Left renal pelvis (tissue), 4 donors: ENCODE measurements around the gene GHRHR. TPM values are rescaled to one million over a fixed set of nuclear protein-coding genes. Genes with fewer than 3 reads are reported as not detected.
A peak's percentile ranks its signal among the peaks of the same experiment; 100 is the strongest.

Source experiments
- DNase-seq, 4 donors: peaks; one replicate each; pipeline ENCODE4 v3.0.0-alpha.2; 2013; ENCODE audit warnings: low read depth in 4 of 4, low spot score in 3 of 4
- polyA plus RNA-seq, 4 donors: library from polyadenylated mRNA; unstranded; fragments of 120-200 nt; gene quantifications; one replicate each; pipeline ENCODE4 v1.2.1, GENCODE V29; 2013; ENCODE audit not compliant: insufficient read length in 4 of 4

The GHRHR gene
- polyA plus RNA-seq, 4 donors = 0.20 to 0.40 (median 0.23) TPM; not detected in 1

DNA sequence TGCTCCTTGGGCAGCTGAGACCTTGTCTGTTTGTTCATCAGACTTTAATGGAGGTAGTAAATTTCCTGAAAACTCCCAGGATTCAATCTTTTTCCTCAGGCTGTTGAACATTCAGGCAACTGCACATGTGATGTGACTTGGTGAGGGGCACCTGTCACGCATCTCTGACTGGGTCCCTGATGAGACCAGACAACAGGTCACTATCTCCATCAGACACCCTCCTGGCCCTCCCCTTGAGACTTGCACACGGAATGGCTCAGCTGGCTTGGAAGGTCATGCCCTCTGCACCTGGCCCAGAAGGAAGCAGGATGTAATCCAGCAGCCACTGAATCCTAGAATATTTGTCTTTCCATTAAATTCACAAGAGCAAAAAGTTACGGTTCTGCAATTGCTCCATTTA lies 36.2 kb upstream of the GHRHR start:
- DNase-seq = no peak

- no peak for DNase-seq
Measured at GRCh38 chr7:30928254-30928872, 35.4 kb upstream of the GHRHR start.

DNA sequence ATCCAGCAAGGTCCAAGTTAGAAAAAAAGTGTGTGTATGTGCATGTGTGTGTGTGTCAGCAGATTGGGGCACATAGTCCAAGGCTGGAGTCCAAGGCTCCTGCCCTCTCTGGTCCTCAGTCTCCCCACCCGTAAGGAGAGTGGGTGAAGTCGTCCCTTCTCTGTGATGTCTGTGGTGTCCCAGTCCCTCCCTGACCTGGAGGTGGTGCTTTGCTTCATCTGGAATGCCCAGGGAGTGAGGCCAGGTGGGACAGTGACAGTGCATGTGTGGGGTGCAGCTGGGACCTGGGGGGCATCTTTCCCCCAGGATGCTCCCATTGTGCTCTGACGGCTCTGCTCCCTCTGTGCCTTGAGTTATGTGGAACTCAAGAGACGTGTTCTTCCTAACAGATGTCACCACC lies 34.1 kb upstream of the GHRHR start:
- DNase-seq = no peak

GRCh38 chr7:30930621-30931020 lies 33.1 kb upstream of the GHRHR start:
- DNase-seq = no peak

- DNase-seq = no peak
Measured at GRCh38 chr7:30931161-30931928, 32.4 kb upstream of the GHRHR start.

DNA sequence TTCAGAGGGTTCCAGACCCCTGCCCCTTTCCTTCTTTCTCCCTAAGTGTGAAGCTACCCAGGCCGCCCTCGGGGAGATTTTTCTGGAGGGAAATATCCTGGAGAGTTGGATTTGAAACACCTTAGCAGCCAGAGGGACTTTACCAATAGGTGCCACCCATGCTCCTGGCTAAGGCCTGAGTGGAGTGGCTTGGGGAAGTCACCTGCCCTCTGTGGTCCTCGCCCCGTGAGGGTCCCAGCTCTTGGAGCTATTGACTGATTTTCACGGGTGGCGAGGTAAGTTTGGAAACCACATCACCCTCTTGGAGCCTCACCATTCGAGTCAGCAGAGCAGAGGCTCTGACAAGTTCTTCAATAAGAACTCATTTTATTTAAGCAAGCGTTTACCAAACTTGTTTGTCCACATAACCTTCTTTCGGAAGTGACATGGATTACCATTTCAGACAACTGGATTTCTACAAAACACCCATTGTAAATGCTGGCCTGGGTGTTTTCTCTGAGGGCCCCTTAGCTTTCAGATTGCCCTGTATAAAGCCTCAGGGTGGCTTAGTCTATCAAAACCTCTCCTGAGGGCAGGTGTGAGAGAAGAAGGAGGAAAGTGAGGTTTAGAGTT lies 31.7 kb upstream of the GHRHR start:
- no peak for DNase-seq

DNA sequence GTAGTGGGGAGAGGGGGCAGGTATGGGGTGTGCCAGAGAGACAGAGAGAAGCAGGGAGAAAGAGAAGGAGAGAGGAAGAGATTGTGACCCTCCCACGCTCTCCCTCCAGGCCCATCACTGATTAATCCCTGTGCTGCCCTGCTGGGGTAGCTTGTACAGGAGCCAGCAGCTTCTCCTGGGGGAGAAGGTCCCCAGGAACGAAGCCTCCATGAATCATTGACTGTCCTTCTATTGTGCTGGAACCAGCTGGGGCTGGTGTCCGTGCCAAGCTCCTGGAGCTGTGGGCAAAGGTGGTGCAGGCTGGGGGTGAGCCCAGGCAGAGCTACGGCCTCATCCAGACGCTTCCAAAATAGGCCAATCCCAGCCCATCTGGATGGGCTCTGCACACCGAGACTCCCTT lies 31.2 kb upstream of the GHRHR start:
- DNase-seq = no peak

- DNase-seq = no peak
Measured at GRCh38 chr7:30933124-30933974, 30.4 kb upstream of the GHRHR start.

- DNase-seq = no peak
Measured at GRCh38 chr7:30934225-30934624, 29.5 kb upstream of the GHRHR start.

- no peak for DNase-seq
Measured at GRCh38 chr7:30934732-30935568, 28.8 kb upstream of the GHRHR start.

- no peak for DNase-seq
Measured at GRCh38 chr7:30935569-30935877, 28.2 kb upstream of the GHRHR start.

- no peak for DNase-seq
Measured at GRCh38 chr7:30936650-30937245, 27.0 kb upstream of the GHRHR start.

GRCh38 chr7:30937416-30937815 lies 26.3 kb upstream of the GHRHR start:
- DNase-seq = no peak

- peak; percentile 41 to 59 (median 54) for DNase-seq
Measured at GRCh38 chr7:30938435-30939316, 25.1 kb upstream of the GHRHR start.

DNA sequence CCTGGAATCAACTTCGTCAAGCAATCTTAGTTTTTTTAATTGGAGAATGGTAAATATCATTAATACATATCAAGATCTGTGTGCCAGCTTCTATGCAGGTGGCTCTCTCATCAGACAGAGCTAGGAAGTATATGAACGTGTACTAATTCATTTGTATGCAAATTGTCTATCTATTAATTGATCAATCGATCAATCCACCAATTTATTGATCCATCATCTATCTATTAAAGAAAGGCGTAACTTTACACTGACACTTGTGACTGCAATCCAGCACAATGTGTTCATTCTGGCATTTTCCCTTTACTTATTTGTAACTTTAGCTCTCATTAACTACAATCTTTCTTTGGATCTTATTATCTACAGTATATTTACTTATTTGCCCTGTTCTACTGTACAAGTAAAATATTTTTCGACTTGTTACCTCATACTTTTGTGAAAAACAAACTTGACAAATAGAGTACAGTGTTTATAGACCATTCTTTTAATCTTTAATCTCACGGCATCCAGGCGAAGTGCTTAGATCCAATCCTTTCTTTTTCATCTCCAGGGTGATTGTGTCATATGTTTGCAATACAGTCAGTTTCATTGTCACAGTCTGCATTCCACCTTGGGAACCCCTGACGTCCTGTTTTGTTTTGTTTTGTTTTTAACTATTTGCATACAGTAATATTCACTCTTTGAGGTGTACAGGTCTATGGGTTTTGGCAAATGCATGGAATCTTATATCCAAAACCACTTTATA lies 22.0 kb upstream of the GHRHR start:
- DNase-seq = no peak

DNA sequence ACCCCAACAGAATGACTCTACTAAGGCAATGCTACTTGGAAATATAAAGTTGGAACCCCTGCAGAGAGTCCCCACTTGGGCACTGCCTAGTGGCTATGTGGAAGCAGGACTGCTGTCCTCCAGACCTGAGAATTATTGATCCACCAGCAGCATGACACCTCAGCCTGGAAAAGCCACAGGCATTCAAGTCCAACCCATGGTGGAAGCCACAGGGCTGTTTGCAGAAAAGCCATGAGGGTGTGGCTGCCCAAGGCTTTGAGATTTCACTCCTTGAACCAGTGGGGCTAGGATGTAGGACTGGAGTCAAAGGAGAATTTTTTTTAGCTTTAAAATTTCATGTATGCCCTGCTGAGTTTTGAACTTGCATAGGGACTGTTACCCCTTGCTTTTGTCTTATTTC lies 13.6 kb upstream of the GHRHR start:
- DNase-seq = no peak

DNA sequence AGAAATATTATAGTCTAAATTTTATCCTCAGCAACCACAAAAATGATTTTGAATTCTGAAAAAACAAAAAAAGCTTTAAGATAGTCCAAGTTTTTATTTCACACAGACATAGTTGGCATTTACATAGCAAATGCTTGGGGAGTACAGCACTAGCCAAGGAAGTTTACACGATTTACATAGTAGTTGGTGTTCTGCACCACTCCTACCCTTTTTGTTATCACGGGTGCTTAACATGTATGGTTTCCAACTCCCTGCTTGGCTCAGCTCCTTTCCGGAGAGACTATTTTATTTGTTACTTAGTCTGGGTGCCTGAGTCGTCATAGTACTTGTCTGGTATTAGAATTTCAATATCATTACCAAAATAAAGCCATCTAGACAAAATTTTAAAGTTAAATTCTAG lies 8.8 kb upstream of the GHRHR start:
- DNase-seq = no peak

- no peak for DNase-seq
Measured at GRCh38 chr7:30956704-30957103, 7.0 kb upstream of the GHRHR start.
